K562 (cell line): Measurements from ENCODE around the gene DAPK3. TPM values are rescaled to one million over a fixed set of nuclear protein-coding genes. Genes with fewer than 3 reads are reported as not detected.

Experiments used
- CGGBP1 ChIP-seq: fragments of 250-450 bp; sonication (Bioruptor Pico); IDR thresholded peaks from 2 replicates; pipeline ENCODE4 v1.9.0; 2021; ENCODE audit warnings: mild to moderate bottlenecking
- CREB3L1 ChIP-seq: fragments of 450-650 bp; IDR thresholded peaks from 2 replicates; pipeline ENCODE4 v1.6.1; 2014; ENCODE audit warnings: low read depth, mild to moderate bottlenecking, moderate library complexity, borderline replicate concordance
- JUND ChIP-seq, 2 experiments: IDR thresholded peaks; 2 replicates in 1 of 2; 3 replicates in 1 of 2; pipeline ENCODE4 v1.6.1; 2011; ENCODE audit warnings: borderline replicate concordance in 2 of 2, low read depth in 2 of 2, low read length in 2 of 2, improper control_type of control experiment in 1 of 2, missing biosample characterization in 1 of 2, missing genetic modification characterization in 1 of 2, missing genetic modification reagents in 1 of 2
- NUFIP1 ChIP-seq: fragments of 450-650 bp; IDR thresholded peaks from 2 replicates; pipeline ENCODE4 v1.6.1; 2018; ENCODE audit not compliant: partially characterized antibody
- REST ChIP-seq, 2 experiments: fragments of 450-650 bp; formaldehyde crosslinking in 1 of 2; IDR thresholded peaks; 2 replicates each; pipeline versions ENCODE4 v1.4.0 to v1.6.1; 2014 to 2020; ENCODE audit warnings: mild to moderate bottlenecking in 2 of 2, borderline replicate concordance in 1 of 2, low read depth in 1 of 2
- SMAD1 ChIP-seq: fragments of 150-350 bp; IDR thresholded peaks from 2 replicates; pipeline ENCODE4 v1.6.1; 2014; ENCODE audit warnings: low read length, low read depth; ENCODE audit not compliant: partially characterized antibody
- ZBTB9 ChIP-seq: fragments of 450-650 bp; formaldehyde crosslinking; IDR thresholded peaks from 2 replicates; pipeline ENCODE4 v1.4.0; 2020; ENCODE audit warnings: mild to moderate bottlenecking, moderate library complexity
- ZNF263 ChIP-seq: sonication (generic); formaldehyde crosslinking; IDR thresholded peaks from 2 replicates; pipeline ENCODE4 v1.8.0; 2022; ENCODE audit warnings: mild to moderate bottlenecking, missing genetic modification reagents, borderline replicate concordance
- ZNF316 ChIP-seq: fragments of 450-650 bp; IDR thresholded peaks from 2 replicates; pipeline ENCODE4 v1.6.1; 2016
- ZNF699 ChIP-seq: fragments of 250-450 bp; sonication (Bioruptor Pico); IDR thresholded peaks from 2 replicates; pipeline ENCODE4 v1.8.0; 2021; ENCODE audit warnings: mild to moderate bottlenecking, moderate library complexity; ENCODE audit not compliant: insufficient replicate concordance
- ZNF740 ChIP-seq, 3 experiments: fragments of 200-800 bp in 1 of 3; sonication (Bioruptor generic) in 1 of 3; sonication (generic) in 1 of 3; formaldehyde crosslinking in 1 of 3; IDR thresholded peaks; 2 replicates each; pipeline versions ENCODE4 v1.6.1 to v1.8.0; 2016 to 2022; ENCODE audit warnings: mild to moderate bottlenecking in 2 of 3, missing compliant biosample characterization in 2 of 3, missing genetic modification characterization in 2 of 3, missing genetic modification reagents in 1 of 3
- polyA plus RNA-seq, 8 experiments: library from polyadenylated mRNA; depleted of rRNA in 4 of 8; stranded (reverse) in 5 of 8; unstranded in 3 of 8; fragments of >200 nt; fragmentation: Nextera tagmentation in 2 of 8; fragmentation: Illumina TruSeq in 1 of 8; extraction: Ambion mirVana in 2 of 8; extraction: Trizol in 1 of 8; gene quantifications; 2 replicates each; pipeline versions ENCODE4 v1.2.1 to v1.2.3, GENCODE V29; 2011 to 2014; ENCODE audit warnings: inconsistent platforms in 1 of 8, missing spikeins in 1 of 8
- total RNA-seq, 7 experiments: library from RNA; depleted of rRNA in 6 of 7; stranded (reverse); fragments of >200 nt in 6 of 7; fragmentation: Illumina TruSeq in 2 of 7; extraction: Trizol in 2 of 7; gene quantifications; 2 replicates each; pipeline versions ENCODE4 v1.2.1 to v1.2.3, GENCODE V29; 2011 to 2021; ENCODE audit warnings: low replicate concordance in 1 of 7

DAPK3 gene
- total and polyA plus RNA-seq, 9 of the 15 experiments (the other 6 are each of a cell fraction or from before 2014, with no cell fraction given) = 0.14 to 63.4 (median 25.0) TPM

- TF ChIP-seq REST (IDR thresholded peaks at IDR 0.05; ENCODE audit: borderline replicate concordance) (no peak), REST (CRISPR knock-in tag; IDR thresholded peaks at IDR 0.05; ENCODE audit: low read depth) (no peak), ZNF699 (CRISPR knock-in tag) (no peak), JUND (IDR thresholded peaks at IDR 0.05; ENCODE audit: borderline replicate concordance, low read depth, low read length) (peak; percentile 51; the same call in 1 of the 2 replicates), JUND (tag; IDR thresholded peaks at IDR 0.05; ENCODE audit: borderline replicate concordance, low read depth, low read length) (no peak), NUFIP1 (no peak), ZNF316 (no peak), SMAD1 (no peak), ZBTB9 (CRISPR knock-in tag) (peak; percentile 20; the same call in 1 of the 2 replicates), CGGBP1 (CRISPR knock-in tag) (no peak), CREB3L1 (no peak), ZNF263 (CRISPR knock-in tag) (peak; percentile 98), ZNF740 (CRISPR knock-in tag; IDR thresholded peaks at IDR 0.05) (peak; percentile 75; the same call in 1 of the 2 replicates), ZNF740 (tag; IDR thresholded peaks at IDR 0.05) (no peak)
These were observed 19.7 kb downstream of the DAPK3 start (continued) for GRCh38 chr19:3950871-3951861.
